HepG2 (cell line): Measurements from ENCODE around the gene HOXA5. TPM values are rescaled to one million over a fixed set of nuclear protein-coding genes. Genes with fewer than 3 reads are reported as not detected.

ENCODE experiments used
- ATAC-seq: fragments of 200-7000 bp; cut with Tn5 transposase; 3 replicates; pipeline ENCODE4 v1.9.1; 2020; ENCODE audit warnings: mild to moderate bottlenecking, moderate library complexity
- BruUV-seq: library from RNA; stranded (reverse); fragments of 400-500 nt; replicated peaks from 2 replicates; lab custom pipeline; 2021; lab: Mats Ljungman, UMichigan
- CTCF ChIA-PET: fragments of 300-600 bp; formaldehyde crosslinking; extraction: SDS; loops from one replicate; lab custom pipeline; 2021; ENCODE audit warnings: low total read pairs, inconsistent platforms, low intra/inter-chr PET ratio; lab: Yijun Ruan, JAX
- POLR2A ChIA-PET: fragments of 350-600 bp; sonication (Branson Sonifier 250); formaldehyde crosslinking; loops from one replicate; lab custom pipeline; 2020; ENCODE audit warnings: antibody characterized with exemption, inconsistent platforms; lab: Yijun Ruan, JAX
- DNase-seq: peaks from one replicate; pipeline ENCODE4 v3.0.0-alpha.2; 2015; ENCODE audit warnings: low spot score
- FAIRE-seq: peaks from 3 replicates; lab custom pipeline; 2011; peaks lifted over from hg19 to GRCh38; lab: Jason Lieb, UNC
- H2AFZ ChIP-seq: one replicate; pipeline ENCODE4 v1.6.1; 2011; ENCODE audit warnings: low read length, inconsistent platforms
- H3K27ac ChIP-seq: fragments of 300-600 bp; 3 replicates; pipeline ENCODE4 v1.8.0; 2011; ENCODE audit warnings: mixed run types, mild to moderate bottlenecking, mixed read lengths, low read length, inconsistent platforms; ENCODE audit not compliant: insufficient read depth; ENCODE audit errors: extremely low read length
- H3K27me3 ChIP-seq, 2 experiments: fragments of 200-600 bp in 1 of 2; 2 replicates in 1 of 2; 3 replicates in 1 of 2; pipeline versions ENCODE4 v1.6.0 to v1.8.0; 2011; ENCODE audit warnings: low read length in 2 of 2, mild to moderate bottlenecking in 2 of 2, moderate library complexity in 2 of 2, inconsistent platforms in 1 of 2; ENCODE audit not compliant: insufficient read depth in 2 of 2, control insufficient read depth in 1 of 2
- H3K36me3 ChIP-seq, 2 experiments: fragments of 200-600 bp in 1 of 2; replicated peaks in 1 of 2; 2 replicates in 1 of 2; 3 replicates in 1 of 2; pipeline versions ENCODE4 v1.5.1 to v1.8.0; 2011; ENCODE audit warnings: low read length in 2 of 2, inconsistent platforms in 1 of 2; ENCODE audit not compliant: insufficient read depth in 2 of 2, control insufficient read depth in 1 of 2
- H3K4me1 ChIP-seq: 2 replicates; pipeline ENCODE4 v1.5.1; 2012; ENCODE audit warnings: low read length, inconsistent platforms; ENCODE audit not compliant: insufficient read depth
- H3K4me2 ChIP-seq: 2 replicates; pipeline ENCODE4 v1.6.0; 2011; ENCODE audit warnings: low read depth, low read length, inconsistent platforms
- H3K4me3 ChIP-seq, 3 experiments: fragments of 200-600 bp in 1 of 3; sonication (generic), shearing (Covaris generic) in 1 of 3; replicated peaks in 1 of 3; 2 replicates each; pipeline ENCODE4 v1.5.1; 2011 to 2016; ENCODE audit warnings: low read length in 3 of 3, inconsistent platforms in 2 of 3, low read depth in 2 of 3, mild to moderate bottlenecking in 2 of 3, control low read depth in 1 of 3, mixed read lengths in 1 of 3; ENCODE audit not compliant: insufficient read depth in 1 of 3
- H3K79me2 ChIP-seq: one replicate; pipeline ENCODE4 v1.6.1; 2011; ENCODE audit warnings: low read length, inconsistent platforms; ENCODE audit not compliant: insufficient read depth
- H3K9ac ChIP-seq: 2 replicates; pipeline ENCODE4 v1.6.0; 2011; ENCODE audit warnings: mild to moderate bottlenecking, low read depth, low read length, inconsistent platforms; ENCODE audit not compliant: insufficient read depth
- H3K9me3 ChIP-seq: 2 replicates; pipeline ENCODE4 v1.5.1; 2012; ENCODE audit warnings: mild to moderate bottlenecking, low read length
- H4K20me1 ChIP-seq: 2 replicates; pipeline ENCODE4 v1.6.0; 2011; ENCODE audit warnings: inconsistent platforms, mild to moderate bottlenecking, low read length, moderate library complexity; ENCODE audit not compliant: insufficient read depth
- ETV6 ChIP-seq: sonication (generic); formaldehyde crosslinking; conservative IDR thresholded peaks from 2 replicates; pipeline ENCODE4 v1.4.0; 2020; ENCODE audit warnings: missing genetic modification reagents
- KLF11 ChIP-seq: IDR thresholded peaks from 2 replicates; pipeline ENCODE4 v1.6.1; 2016; ENCODE audit warnings: missing compliant biosample characterization
- MTA3 ChIP-seq: sonication (generic); formaldehyde crosslinking; IDR thresholded peaks from 2 replicates; pipeline ENCODE4 v1.4.0; 2020; ENCODE audit warnings: missing genetic modification reagents
- PRPF4 ChIP-seq: fragments of 200-400 bp; formaldehyde crosslinking; IDR thresholded peaks from 2 replicates; pipeline ENCODE4 v1.6.1; 2016; ENCODE audit warnings: low read length, low read depth; ENCODE audit not compliant: poor library complexity, severe bottlenecking
- RELA ChIP-seq: sonication (generic); formaldehyde crosslinking; IDR thresholded peaks from 2 replicates; pipeline ENCODE4 v1.4.0; 2020; ENCODE audit warnings: missing genetic modification reagents
- ZNF282 ChIP-seq: fragments of 450-650 bp; IDR thresholded peaks from 2 replicates; pipeline ENCODE4 v1.6.1; 2018; ENCODE audit not compliant: partially characterized antibody
- ZNF296 ChIP-seq: sonication (generic); formaldehyde crosslinking; conservative IDR thresholded peaks from 2 replicates; pipeline ENCODE4 v1.5.0; 2020; ENCODE audit warnings: mild to moderate bottlenecking, missing genetic modification reagents
- ZNF629 ChIP-seq: sonication (generic); formaldehyde crosslinking; conservative IDR thresholded peaks from 2 replicates; pipeline ENCODE4 v1.5.0; 2020; ENCODE audit warnings: missing genetic modification reagents
- WGBS: methylation state at CpG from one replicate; pipeline ENCODE4 v1.1.6; 2017; ENCODE audit warnings: low lambda C conversion rate; 5-methylcytosine and 5-hydroxymethylcytosine counted together
- in situ Hi-C: cut with HindIII; loops from 2 replicates; pipeline ENCODE4 v1.10.0; 2017; ENCODE audit warnings: low pct_unique_long_range_greater_than_20kb; ENCODE audit not compliant: extremely low pct_ligation_motif_present
- intact Hi-C: fragments of 100-400 bp; cut with micrococcal nuclease; formaldehyde crosslinking; loops from one replicate; pipeline ENCODE4 v1.10.0; 2022; ENCODE audit not compliant: unreplicated experiment
- polyA plus RNA-seq, 8 experiments: library from polyadenylated mRNA; depleted of rRNA in 3 of 8; stranded (reverse) in 7 of 8; unstranded in 1 of 8; fragments of >200 nt; fragmentation: Illumina TruSeq in 4 of 8; extraction: Trizol in 4 of 8; gene quantifications; 2 replicates each; pipeline versions ENCODE4 v1.2.1 to v1.2.3, GENCODE V29; 2011 to 2016; ENCODE audit warnings: low read depth in 4 of 8, missing spikeins in 1 of 8, mixed read lengths in 1 of 8; ENCODE audit not compliant: insufficient read depth in 1 of 8
- total RNA-seq, 5 experiments: library from RNA; depleted of rRNA; stranded (reverse); fragments of >200 nt; fragmentation: Illumina TruSeq; extraction: Trizol; gene quantifications; 2 replicates each; pipeline ENCODE4 v1.2.3, GENCODE V29; 2016; ENCODE audit warnings: low read depth in 1 of 5
- TF ChIP-seq, protein P1 (sequence below): sonication (generic); formaldehyde crosslinking; IDR thresholded peaks from 2 replicates; pipeline ENCODE4 v1.4.0; 2020; ENCODE audit warnings: missing genetic modification reagents, mild to moderate bottlenecking, borderline replicate concordance

HOXA5 gene
- total and polyA plus RNA-seq, 2 of the 13 experiments (the other 11 are each of a cell fraction or from before 2014, with no cell fraction given): 3.2 to 3.6 TPM

DNA sequence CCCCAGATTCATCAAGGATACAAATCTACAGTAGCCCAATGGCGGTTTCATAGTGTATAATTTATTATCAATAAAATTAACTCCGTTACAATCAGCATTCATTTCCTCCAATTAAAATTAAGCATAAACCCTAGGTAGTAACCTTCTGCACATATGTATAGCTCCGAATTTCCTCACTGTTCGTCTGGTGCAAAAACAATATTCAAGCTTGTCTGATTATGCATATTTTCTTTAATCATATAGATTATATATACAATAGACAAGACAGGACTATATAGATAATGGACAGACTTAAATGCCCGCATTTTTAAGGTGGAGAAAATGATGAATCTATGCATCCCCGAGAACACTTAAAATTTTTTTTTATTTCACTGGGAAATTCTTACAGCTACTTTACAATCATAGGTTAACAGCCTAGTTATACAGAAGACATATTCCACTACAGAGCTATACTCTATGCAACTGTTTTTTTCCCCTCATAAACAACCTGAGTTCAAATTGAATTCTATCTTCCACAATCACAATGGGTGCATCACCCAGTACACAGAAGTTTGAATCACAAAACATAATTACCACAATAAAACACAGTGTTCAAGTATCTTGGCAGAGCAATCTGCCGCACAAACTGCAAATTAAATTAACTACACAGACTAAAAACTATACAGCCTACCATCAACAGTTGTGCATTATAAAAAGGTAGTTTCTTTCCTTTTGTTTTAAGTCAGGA, 19.2 kb upstream of the HOXA5 start:
- WGBS: 59% methylated on average over 7 of the region's 7 CpGs
- Histone ChIP-seq H3K4me1 (0 out of 2 replicates have a peak, but pooled peaks cover 4% of the 10 kb centered on the region), H3K9ac (no peak overlapping the region), H4K20me1 (no peaks in the 10 kb centered on the region), H3K9me3 (no peaks in the 10 kb centered on the region), H3K27me3 (peaks cover 2 to 37% of the 10 kb centered on the region in 2 experiments), H3K36me3 (no peaks in the 10 kb centered on the region), H3K4me2 (no peak overlapping the region), H2AFZ (no peak overlapping the region), H3K79me2 (no peaks in the 10 kb centered on the region)
- in situ Hi-C loops (loop anchor here (25.0 kb wide), 1 partner anchor 1075 kb away; no protein-coding TSS in a partner anchor), intact Hi-C loops (loop anchor here (5.0 kb wide), 1 partner anchor 480 kb away; no protein-coding TSS in a partner anchor)
- no peak for FAIRE-seq
- no peak for ATAC-seq
- no peak for DNase-seq
- CTCF ChIA-PET: no interaction called here
- no TSS peak for BruUV-seq
- POLR2A ChIA-PET: no interaction called here
- TF ChIP-seq PRPF4 (no peak), ZNF296 (CRISPR knock-in tag) (no peak)
- TF ChIP-seq, all 625 proteins: peak for 0
- no peak overlapping the region for H3K4me3 ChIP-seq
- H3K27ac ChIP-seq: no peak overlapping the region

DNA sequence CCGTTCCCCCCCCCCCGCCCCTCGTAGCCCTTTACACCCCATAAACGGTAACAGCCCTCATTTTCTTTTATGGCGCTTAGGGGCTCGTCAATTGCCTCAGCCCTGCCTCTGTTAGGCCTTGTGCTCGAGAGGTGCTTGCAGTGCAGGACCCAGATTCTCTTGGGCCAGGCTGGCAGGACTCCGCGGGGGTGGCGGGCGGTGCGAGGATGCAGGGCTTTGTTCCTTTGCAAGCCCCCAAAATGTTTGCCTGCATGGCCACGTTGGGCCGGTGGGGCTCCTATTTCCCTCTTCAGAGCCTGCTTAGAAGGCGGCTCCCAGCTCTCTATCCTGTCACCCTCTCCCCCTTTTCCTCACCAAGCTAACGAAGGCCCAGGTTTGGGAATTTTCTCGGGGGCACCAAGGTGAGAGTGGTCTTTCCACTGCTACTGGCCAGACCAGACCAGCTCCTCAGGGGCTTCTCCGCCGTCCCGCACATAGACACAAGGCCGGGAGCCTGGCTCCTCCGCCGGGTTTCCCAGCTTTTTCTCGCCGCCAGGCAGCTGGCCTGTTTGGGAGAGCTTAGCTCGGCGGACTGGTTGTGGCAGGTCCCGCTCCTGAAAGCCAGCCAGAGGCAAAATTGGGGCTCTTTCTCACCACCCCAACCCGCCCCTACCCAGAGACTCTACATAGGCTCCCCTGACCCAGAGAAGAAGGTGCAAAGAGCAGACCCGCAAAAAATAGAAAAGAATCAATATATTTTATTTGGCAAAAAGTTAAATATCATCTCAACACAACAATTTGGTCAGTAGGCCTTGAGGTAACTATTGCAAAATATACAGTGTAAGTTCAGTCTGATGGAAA, 18.5 kb upstream of the HOXA5 start:
- H3K4me2 ChIP-seq: no peak overlapping the region
- H3K9ac ChIP-seq: no peak overlapping the region
- no peak overlapping the region for H2AFZ ChIP-seq
- no peaks in the 10 kb centered on the region for H3K9me3 ChIP-seq
- 0 out of 2 replicates have a peak, but pooled peaks cover 4% of the 10 kb centered on the region for H3K4me1 ChIP-seq
- intact Hi-C loops: loop anchor here (1.0 to 5.0 kb wide), 2 partner anchors 480 to 793 kb away; no protein-coding TSS in a partner anchor
- no TSS peak for BruUV-seq
- H3K79me2 ChIP-seq: no peaks in the 10 kb centered on the region
- no peaks in the 10 kb centered on the region for H3K36me3 ChIP-seq
- FAIRE-seq: no peak
- ATAC-seq: no peak
- peaks cover 2 to 39% of the 10 kb centered on the region in 2 experiments for H3K27me3 ChIP-seq
- no peak overlapping the region for H3K27ac ChIP-seq
- CTCF ChIA-PET: interaction anchor here (0.7 to 1.7 kb wide), 5 partner anchors 11 to 792 kb away, joined by 5 to 13 read pairs (median 8); no protein-coding TSS in a partner anchor
- POLR2A ChIA-PET: no interaction called here
- in situ Hi-C loops: loop anchor here (25.0 kb wide), 1 partner anchor 1075 kb away; no protein-coding TSS in a partner anchor
- H4K20me1 ChIP-seq: no peaks in the 10 kb centered on the region
- no peak overlapping the region for H3K4me3 ChIP-seq
- DNase-seq: no peak
- WGBS: 58% methylated on average over 26 of the region's 30 CpGs
- TF ChIP-seq ZNF282: no peak
- TF ChIP-seq, protein P1, sequence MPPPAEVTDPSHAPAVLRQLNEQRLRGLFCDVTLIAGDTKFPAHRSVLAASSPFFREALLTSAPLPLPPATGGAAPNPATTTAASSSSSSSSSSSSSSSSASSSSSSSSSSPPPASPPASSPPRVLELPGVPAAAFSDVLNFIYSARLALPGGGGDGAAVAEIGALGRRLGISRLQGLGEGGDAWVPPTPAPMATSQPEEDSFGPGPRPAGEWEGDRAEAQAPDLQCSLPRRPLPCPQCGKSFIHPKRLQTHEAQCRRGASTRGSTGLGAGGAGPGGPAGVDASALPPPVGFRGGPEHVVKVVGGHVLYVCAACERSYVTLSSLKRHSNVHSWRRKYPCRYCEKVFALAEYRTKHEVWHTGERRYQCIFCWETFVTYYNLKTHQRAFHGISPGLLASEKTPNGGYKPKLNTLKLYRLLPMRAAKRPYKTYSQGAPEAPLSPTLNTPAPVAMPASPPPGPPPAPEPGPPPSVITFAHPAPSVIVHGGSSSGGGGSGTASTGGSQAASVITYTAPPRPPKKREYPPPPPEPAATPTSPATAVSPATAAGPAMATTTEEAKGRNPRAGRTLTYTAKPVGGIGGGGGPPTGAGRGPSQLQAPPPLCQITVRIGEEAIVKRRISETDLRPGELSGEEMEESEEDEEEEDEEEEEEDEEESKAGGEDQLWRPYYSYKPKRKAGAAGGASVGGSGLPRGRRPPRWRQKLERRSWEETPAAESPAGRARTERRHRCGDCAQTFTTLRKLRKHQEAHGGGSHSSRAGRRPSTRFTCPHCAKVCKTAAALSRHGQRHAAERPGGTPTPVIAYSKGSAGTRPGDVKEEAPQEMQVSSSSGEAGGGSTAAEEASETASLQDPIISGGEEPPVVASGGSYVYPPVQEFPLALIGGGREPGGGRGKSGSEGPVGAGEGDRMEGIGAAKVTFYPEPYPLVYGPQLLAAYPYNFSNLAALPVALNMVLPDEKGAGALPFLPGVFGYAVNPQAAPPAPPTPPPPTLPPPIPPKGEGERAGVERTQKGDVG (CRISPR knock-in tag): no peak
- TF ChIP-seq ZNF629 (CRISPR knock-in tag): no peak
- TF ChIP-seq KLF11 (CRISPR knock-in tag): no peak
- no peak for TF ChIP-seq MTA3 (CRISPR knock-in tag)
- no peak for TF ChIP-seq RELA (CRISPR knock-in tag)
- no peak for TF ChIP-seq ETV6 (CRISPR knock-in tag)
